Transverse colon (tissue), 4 donors: Measurements from ENCODE around the gene PTPRG. TPM values are rescaled to one million over a fixed set of nuclear protein-coding genes. Genes with fewer than 3 reads are reported as not detected.
A peak's percentile ranks its signal among the peaks of the same experiment; 100 is the strongest.

Source experiments
- DNase-seq: peaks from one replicate; pipeline ENCODE4 v3.0.0-alpha.2; 2019
- H3K27ac ChIP-seq, 4 donors: fragments of 200-600 bp; sonication (generic); 2 replicates each; pipeline ENCODE4 v1.5.1; 2016 to 2018; ENCODE audit warnings: inconsistent platforms in 4 of 4
- H3K27me3 ChIP-seq: fragments of 200-600 bp; sonication (generic); 2 replicates; pipeline ENCODE4 v1.5.1; 2017; ENCODE audit warnings: inconsistent platforms
- H3K36me3 ChIP-seq, 4 donors: fragments of 200-600 bp; sonication (generic); 2 replicates each; pipeline ENCODE4 v1.5.1; 2017 to 2019; ENCODE audit warnings: inconsistent platforms in 4 of 4
- H3K4me1 ChIP-seq, 4 donors: fragments of 200-600 bp; sonication (generic); 2 replicates each; pipeline ENCODE4 v1.5.1; 2017 to 2020; ENCODE audit warnings: inconsistent platforms in 4 of 4
- H3K4me3 ChIP-seq, 4 donors: fragments of 200-600 bp; sonication (generic); 1 replicate in 1 of 4; 2 replicates in 3 of 4; pipeline versions ENCODE4 v1.5.1 to v1.6.1; 2017 to 2019; ENCODE audit warnings: inconsistent platforms in 4 of 4
- H3K9me3 ChIP-seq, 2 donors: fragments of 200-600 bp; sonication (generic); 2 replicates each; pipeline ENCODE4 v1.5.1; 2017 to 2019; ENCODE audit warnings: inconsistent platforms in 2 of 2
- CTCF ChIP-seq, 5 experiments: fragments of 200-600 bp in 3 of 5; fragments of 450-650 bp in 2 of 5; sonication (generic) in 3 of 5; IDR thresholded peaks; 1 replicate in 2 of 5; 2 replicates in 3 of 5; pipeline ENCODE4 v1.5.1; 2016 to 2017; ENCODE audit warnings: antibody characterized with exemption in 5 of 5, inconsistent platforms in 3 of 5, mild to moderate bottlenecking in 2 of 5, moderate library complexity in 1 of 5
- EP300 ChIP-seq: sonication (generic); formaldehyde crosslinking; IDR thresholded peaks from one replicate; pipeline ENCODE4 v1.6.1; 2017; ENCODE audit warnings: antibody characterized with exemption, low read depth
- POLR2A ChIP-seq: fragments of 450-650 bp; IDR thresholded peaks from one replicate; pipeline ENCODE4 v1.6.1; 2016; ENCODE audit warnings: antibody characterized with exemption, mild to moderate bottlenecking, moderate library complexity
- POLR2AphosphoS5 ChIP-seq, 3 donors: sonication (generic); formaldehyde crosslinking; IDR thresholded peaks; one replicate each; pipeline ENCODE4 v1.6.1; 2016; ENCODE audit warnings: antibody characterized with exemption in 3 of 3
- WGBS, 2 donors: methylation state at CpG; one replicate each; pipeline ENCODE4 v1.1.5; 2018; ENCODE audit warnings: low coverage in 1 of 2; 5-methylcytosine and 5-hydroxymethylcytosine counted together
- in situ Hi-C, 4 donors: fragments of 200-750 bp; cut with MboI; loops; one replicate each; pipeline versions ENCODE4 v1.15.0 to v1.15.1; 2017; ENCODE audit warnings: low sequenced_read_pairs in 3 of 4, low pct_ligation_motif_present in 1 of 4, low pct_unique_long_range_greater_than_20kb in 1 of 4
- intact Hi-C: fragments of 100-400 bp; cut with DNase I; formaldehyde crosslinking; loops from one replicate; pipeline ENCODE4 v1.15.1; 2023; ENCODE audit warnings: low total_unique reads
- total RNA-seq, 4 donors: library from RNA; depleted of rRNA; stranded (reverse); fragments of >200 nt; gene quantifications; one replicate each; pipeline ENCODE4 v1.1.0, GENCODE V29; 2016

PTPRG gene
- total RNA-seq, 4 donors from 2014 or later, result 29.2 to 83.4 (median 41.6) TPM

GRCh38 chr3:61846488-61846887 is 285.1 kb downstream of the PTPRG start:
- Histone ChIP-seq H3K36me3 (no peaks in the 10 kb centered on the region), H3K27me3 (no peaks in the 10 kb centered on the region), H3K4me3 (no peak overlapping the region), H3K27ac (peak overlapping the region in 3 of 4 donors; percentile 74 to 84 (median 81)), H3K9me3 (no peaks in the 10 kb centered on the region), H3K4me1 (peaks cover 22 to 45% (median 28%) of the 10 kb centered on the region in 4 donors)
- in situ Hi-C loops (no loop called here), intact Hi-C loops (no loop called here)
- DNase-seq, result no peak
- no peak for TF ChIP-seq EP300
- no peak for TF ChIP-seq POLR2A
- TF ChIP-seq CTCF (IDR thresholded peaks at IDR 0.05), result no peak
- TF ChIP-seq POLR2AphosphoS5 (IDR thresholded peaks at IDR 0.05), result no peak
- WGBS, 2 donors, result 94 to 100% methylated on average over 1 to 2 of the region's 2 CpGs

GRCh38 chr3:61847784-61848462 is 286.6 kb downstream of the PTPRG start:
- H3K27ac ChIP-seq, result peak overlapping the region; percentile 74 to 84 (median 79)
- WGBS, 2 donors, result 28 to 58% methylated on average over 3 to 7 of the region's 7 CpGs
- intact Hi-C loops, result no loop called here
- peak; percentile 71 for DNase-seq
- no peaks in the 10 kb centered on the region for H3K36me3 ChIP-seq
- H3K4me3 ChIP-seq, result peak overlapping the region in 1 of 4 donors; percentile 16
- no peaks in the 10 kb centered on the region for H3K9me3 ChIP-seq
- TF ChIP-seq POLR2AphosphoS5 (IDR thresholded peaks at IDR 0.05) (peak; percentile 7 to 76 (median 44)), CTCF (IDR thresholded peaks at IDR 0.05) (no peak), POLR2A (peak; percentile 22), EP300 (peak; percentile 7)
- H3K27me3 ChIP-seq, result no peaks in the 10 kb centered on the region
- H3K4me1 ChIP-seq, result peaks cover 22 to 42% (median 28%) of the 10 kb centered on the region in 4 donors
- in situ Hi-C loops, result no loop called here

GRCh38 chr3:61848885-61849284 is 287.5 kb downstream of the PTPRG start:
- 10 to 22% methylated on average over 2 to 3 of the region's 3 CpGs for WGBS, 2 donors
- H3K9me3 ChIP-seq, result no peaks in the 10 kb centered on the region
- H3K4me3 ChIP-seq, result no peak overlapping the region
- peaks cover 22 to 42% (median 28%) of the 10 kb centered on the region in 4 donors for H3K4me1 ChIP-seq
- H3K27me3 ChIP-seq, result no peaks in the 10 kb centered on the region
- DNase-seq, result no peak
- in situ Hi-C loops, result no loop called here
- H3K36me3 ChIP-seq, result no peaks in the 10 kb centered on the region
- peak overlapping the region; percentile 74 to 84 (median 79) for H3K27ac ChIP-seq
- TF ChIP-seq CTCF (IDR thresholded peaks at IDR 0.05), result no peak
- peak in 1 of 3 donors; percentile 25 for TF ChIP-seq POLR2AphosphoS5 (IDR thresholded peaks at IDR 0.05)
- intact Hi-C loops, result no loop called here

GRCh38 chr3:61853912-61854311 is 292.5 kb downstream of the PTPRG start:
- no peak overlapping the region for H3K4me3 ChIP-seq
- no peak for DNase-seq
- 40 to 48% methylated on average over 1 to 2 of the region's 2 CpGs for WGBS, 2 donors
- H3K27ac ChIP-seq, result no peak overlapping the region
- TF ChIP-seq POLR2AphosphoS5 (IDR thresholded peaks at IDR 0.05) (no peak), CTCF (IDR thresholded peaks at IDR 0.05) (no peak), EP300 (no peak), POLR2A (no peak)
- in situ Hi-C loops (loop anchor here in 3 of 4 donors (10.0 to 25.0 kb wide), 3 partner anchors 289 to 331 kb away; partner anchors contain the start of gene PTPRG (in 2 of the 3)), intact Hi-C loops (no loop called here)
- H3K36me3 ChIP-seq, result no peaks in the 10 kb centered on the region
- H3K9me3 ChIP-seq, result no peaks in the 10 kb centered on the region
- H3K27me3 ChIP-seq, result no peaks in the 10 kb centered on the region
- H3K4me1 ChIP-seq, result peaks cover 4 to 23% (median 12%) of the 10 kb centered on the region in 4 donors
